Neural cell (in vitro differentiated cells): ENCODE results near the gene CNRIP1.

Experiments
- TF ChIP-seq, protein P1 (sequence below): IDR thresholded peaks from 2 replicates; pipeline ENCODE4 v1.6.1; 2012; ENCODE audit warnings: borderline replicate concordance
- TF ChIP-seq, protein P2 (sequence below): fragments of 450-650 bp; IDR thresholded peaks from 2 replicates; pipeline ENCODE4 v1.5.1; 2014; ENCODE audit warnings: antibody characterized with exemption, mild to moderate bottlenecking, moderate library complexity; ENCODE audit not compliant: poor library complexity, severe bottlenecking

DNA sequence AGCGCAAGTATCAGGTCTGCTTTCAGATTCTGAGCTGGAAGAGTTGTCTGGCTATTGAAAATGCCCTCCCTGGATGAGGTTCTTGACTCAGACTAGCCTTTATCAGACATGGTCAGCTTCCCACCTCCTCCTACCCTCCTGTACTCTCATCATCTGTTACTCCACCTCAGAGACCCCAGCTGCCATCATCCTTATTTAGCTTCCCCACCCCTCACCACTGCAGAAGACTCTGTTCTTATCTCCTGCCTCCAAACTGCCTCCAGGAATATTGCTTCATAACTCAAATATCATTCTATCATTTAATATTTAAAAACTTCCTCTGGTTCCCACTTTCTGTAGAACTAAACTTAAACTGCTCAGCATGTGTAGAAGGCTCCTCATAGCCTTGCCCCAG lies 36.3 kb downstream of the CNRIP1 start:
- TF ChIP-seq, protein P1, sequence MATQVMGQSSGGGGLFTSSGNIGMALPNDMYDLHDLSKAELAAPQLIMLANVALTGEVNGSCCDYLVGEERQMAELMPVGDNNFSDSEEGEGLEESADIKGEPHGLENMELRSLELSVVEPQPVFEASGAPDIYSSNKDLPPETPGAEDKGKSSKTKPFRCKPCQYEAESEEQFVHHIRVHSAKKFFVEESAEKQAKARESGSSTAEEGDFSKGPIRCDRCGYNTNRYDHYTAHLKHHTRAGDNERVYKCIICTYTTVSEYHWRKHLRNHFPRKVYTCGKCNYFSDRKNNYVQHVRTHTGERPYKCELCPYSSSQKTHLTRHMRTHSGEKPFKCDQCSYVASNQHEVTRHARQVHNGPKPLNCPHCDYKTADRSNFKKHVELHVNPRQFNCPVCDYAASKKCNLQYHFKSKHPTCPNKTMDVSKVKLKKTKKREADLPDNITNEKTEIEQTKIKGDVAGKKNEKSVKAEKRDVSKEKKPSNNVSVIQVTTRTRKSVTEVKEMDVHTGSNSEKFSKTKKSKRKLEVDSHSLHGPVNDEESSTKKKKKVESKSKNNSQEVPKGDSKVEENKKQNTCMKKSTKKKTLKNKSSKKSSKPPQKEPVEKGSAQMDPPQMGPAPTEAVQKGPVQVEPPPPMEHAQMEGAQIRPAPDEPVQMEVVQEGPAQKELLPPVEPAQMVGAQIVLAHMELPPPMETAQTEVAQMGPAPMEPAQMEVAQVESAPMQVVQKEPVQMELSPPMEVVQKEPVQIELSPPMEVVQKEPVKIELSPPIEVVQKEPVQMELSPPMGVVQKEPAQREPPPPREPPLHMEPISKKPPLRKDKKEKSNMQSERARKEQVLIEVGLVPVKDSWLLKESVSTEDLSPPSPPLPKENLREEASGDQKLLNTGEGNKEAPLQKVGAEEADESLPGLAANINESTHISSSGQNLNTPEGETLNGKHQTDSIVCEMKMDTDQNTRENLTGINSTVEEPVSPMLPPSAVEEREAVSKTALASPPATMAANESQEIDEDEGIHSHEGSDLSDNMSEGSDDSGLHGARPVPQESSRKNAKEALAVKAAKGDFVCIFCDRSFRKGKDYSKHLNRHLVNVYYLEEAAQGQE, result no peak
- TF ChIP-seq, protein P2, sequence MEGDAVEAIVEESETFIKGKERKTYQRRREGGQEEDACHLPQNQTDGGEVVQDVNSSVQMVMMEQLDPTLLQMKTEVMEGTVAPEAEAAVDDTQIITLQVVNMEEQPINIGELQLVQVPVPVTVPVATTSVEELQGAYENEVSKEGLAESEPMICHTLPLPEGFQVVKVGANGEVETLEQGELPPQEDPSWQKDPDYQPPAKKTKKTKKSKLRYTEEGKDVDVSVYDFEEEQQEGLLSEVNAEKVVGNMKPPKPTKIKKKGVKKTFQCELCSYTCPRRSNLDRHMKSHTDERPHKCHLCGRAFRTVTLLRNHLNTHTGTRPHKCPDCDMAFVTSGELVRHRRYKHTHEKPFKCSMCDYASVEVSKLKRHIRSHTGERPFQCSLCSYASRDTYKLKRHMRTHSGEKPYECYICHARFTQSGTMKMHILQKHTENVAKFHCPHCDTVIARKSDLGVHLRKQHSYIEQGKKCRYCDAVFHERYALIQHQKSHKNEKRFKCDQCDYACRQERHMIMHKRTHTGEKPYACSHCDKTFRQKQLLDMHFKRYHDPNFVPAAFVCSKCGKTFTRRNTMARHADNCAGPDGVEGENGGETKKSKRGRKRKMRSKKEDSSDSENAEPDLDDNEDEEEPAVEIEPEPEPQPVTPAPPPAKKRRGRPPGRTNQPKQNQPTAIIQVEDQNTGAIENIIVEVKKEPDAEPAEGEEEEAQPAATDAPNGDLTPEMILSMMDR, result no peak
